Posterior cingulate gyrus (tissue), 11 donors: ENCODE measurements around the gene SLC5A2.

Experiments
- DNase-seq, 10 donors: peaks; one replicate each; pipeline versions ENCODE4 v3.0.0 to v3.0.0-alpha.2; 2020 to 2021; ENCODE audit warnings: mixed read lengths in 3 of 10
- intact Hi-C: fragments of 100-400 bp; cut with DNase I; formaldehyde crosslinking; loops from one replicate; pipeline ENCODE4 v1.15.1; 2023

Gene SLC5A2

GRCh38 chr16:31458844-31459686 lies 23.9 kb upstream of the SLC5A2 start, which contains the start of gene ARMC5:
Gene ARMC5, plus strand, starts transcription at chr16:31459501. Its CDS starts 24 bp downstream, at chr16:31459525.
- intact Hi-C loops, result loop anchor here (5.0 to 10.0 kb wide), 5 partner anchors 256 to 504 kb away; partner anchors contain the start of genes FUS, KAT8, SETD1A and ZNF646
- peak; percentile 96 to 100 (median 98) for DNase-seq

- peak; percentile 99 to 100 (median 100) for DNase-seq
- intact Hi-C loops, result loop anchor here (2.0 to 10.0 kb wide), 7 partner anchors 49 to 505 kb away; partner anchors contain the start of genes FUS, KAT8, RUSF1 and SETD1A
These were observed 23.0 kb upstream of the SLC5A2 start for GRCh38 chr16:31459687-31460581.

GRCh38 chr16:31460582-31461002 lies 22.3 kb upstream of the SLC5A2 start:
- intact Hi-C loops, result loop anchor here (2.0 to 10.0 kb wide), 2 partner anchors 48 to 404 kb away; partner anchors contain the start of gene RUSF1
- DNase-seq, result no peak

- no peak for DNase-seq
- intact Hi-C loops, result loop anchor here (2.0 to 10.0 kb wide), 2 partner anchors 47 to 403 kb away; partner anchors contain the start of gene RUSF1
These were observed 21.6 kb upstream of the SLC5A2 start for GRCh38 chr16:31461201-31461920.

- DNase-seq, result no peak
- intact Hi-C loops, result loop anchor here (2.0 to 10.0 kb wide), 2 partner anchors 47 to 403 kb away; partner anchors contain the start of gene RUSF1
These were observed 20.8 kb upstream of the SLC5A2 start for GRCh38 chr16:31461921-31462804.

GRCh38 chr16:31464348-31464769 lies 18.6 kb upstream of the SLC5A2 start:
- intact Hi-C loops, result loop anchor here (10.0 kb wide), 1 partner anchor 400 kb away; no protein-coding TSS in a partner anchor
- peak in 2 of 10 donors; percentile 76 to 77 for DNase-seq

GRCh38 chr16:31464781-31465260 lies 18.1 kb upstream of the SLC5A2 start:
- intact Hi-C loops, result loop anchor here (10.0 kb wide), 1 partner anchor 400 kb away; no protein-coding TSS in a partner anchor
- peak in 2 of 10 donors; percentile 24 to 45 for DNase-seq

- DNase-seq, result peak in 2 of 10 donors; percentile 47 to 72
- intact Hi-C loops, result loop anchor here (10.0 kb wide), 1 partner anchor 399 kb away; no protein-coding TSS in a partner anchor
These were observed 17.0 kb upstream of the SLC5A2 start for GRCh38 chr16:31465788-31466370.

GRCh38 chr16:31466381-31466841 lies 16.5 kb upstream of the SLC5A2 start:
- intact Hi-C loops, result loop anchor here (10.0 kb wide), 1 partner anchor 398 kb away; no protein-coding TSS in a partner anchor
- peak in 2 of 10 donors; percentile 65 to 76 for DNase-seq

GRCh38 chr16:31467151-31467773 lies 15.7 kb upstream of the SLC5A2 start:
- DNase-seq, result peak in 1 of 10 donors; percentile 39
- intact Hi-C loops, result loop anchor here (10.0 kb wide), 1 partner anchor 398 kb away; no protein-coding TSS in a partner anchor

- peak in 1 of 10 donors; percentile 5 for DNase-seq
- intact Hi-C loops, result loop anchor here (10.0 kb wide), 1 partner anchor 397 kb away; no protein-coding TSS in a partner anchor
These were observed 15.1 kb upstream of the SLC5A2 start for GRCh38 chr16:31467858-31468257.

- intact Hi-C loops, result no loop called here
- DNase-seq, result peak in 1 of 10 donors; percentile 16
These were observed 12.3 kb upstream of the SLC5A2 start for GRCh38 chr16:31470615-31471014.

- intact Hi-C loops, result no loop called here
- peak in 3 of 10 donors; percentile 38 to 78 (median 43) for DNase-seq
These were observed 11.6 kb upstream of the SLC5A2 start for GRCh38 chr16:31471241-31471874.

- intact Hi-C loops, result no loop called here
- peak in 3 of 10 donors; percentile 46 to 68 (median 67) for DNase-seq
These were observed 10.8 kb upstream of the SLC5A2 start, which contains the start of gene TGFB1I1 for GRCh38 chr16:31471875-31472708. Gene TGFB1I1, plus strand, starts transcription at chr16:31472152. Its CDS starts 37 bp downstream, at chr16:31472189.

GRCh38 chr16:31472709-31473203 lies 10.2 kb upstream of the SLC5A2 start:
- intact Hi-C loops, result no loop called here
- peak in 2 of 10 donors; percentile 71 to 83 for DNase-seq
